IMR-90 (cell line): ENCODE results near the gene ABI3BP. TPM values are rescaled to one million over a fixed set of nuclear protein-coding genes. Genes with fewer than 3 reads are reported as not detected.
A peak's percentile ranks its signal among the peaks of the same experiment; 100 is the strongest.

Experiments used
- ATAC-seq: fragments of 200-7000 bp; cut with Tn5 transposase; 2 replicates; pipeline ENCODE4 v1.9.1; 2020; ENCODE audit warnings: low read depth, mild to moderate bottlenecking, moderate library complexity
- BruUV-seq: library from RNA; stranded (reverse); fragments of 400-500 nt; replicated peaks from 2 replicates; lab custom pipeline; 2021; lab: Mats Ljungman, UMichigan
- CTCF ChIA-PET: fragments of 300-600 bp; formaldehyde crosslinking; extraction: SDS; loops from one replicate; lab custom pipeline; 2021; ENCODE audit warnings: antibody characterized with exemption; lab: Yijun Ruan, JAX
- POLR2A ChIA-PET: fragments of 300-600 bp; sonication (Branson Sonifier 250); formaldehyde crosslinking; loops from one replicate; lab custom pipeline; 2022; ENCODE audit warnings: antibody characterized with exemption; ENCODE audit not compliant: unreplicated experiment; lab: Charles Lee
- DNase-seq: peaks from one replicate; pipeline ENCODE4 v3.0.0; 2013
- H2AFZ ChIP-seq: replicated peaks from 2 replicates; pipeline ENCODE3; 2013; ENCODE audit warnings: low read length, mild to moderate bottlenecking; ENCODE audit not compliant: poor library complexity
- H2AK5ac ChIP-seq: 2 replicates; pipeline ENCODE4 v1.6.1; 2013; ENCODE audit warnings: low read depth, low read length, inconsistent platforms
- H2AK9ac ChIP-seq: replicated peaks from 2 replicates; pipeline ENCODE3; 2013; ENCODE audit warnings: mild to moderate bottlenecking, low read depth, low read length, moderate library complexity; ENCODE audit not compliant: poor library complexity
- H2BK120ac ChIP-seq: 2 replicates; pipeline ENCODE4 v1.6.1; 2013; ENCODE audit warnings: low read depth, low read length, inconsistent platforms
- H2BK15ac ChIP-seq: 3 replicates; pipeline ENCODE4 v1.6.1; 2013; ENCODE audit warnings: low read depth, low read length, inconsistent platforms
- H2BK20ac ChIP-seq: 2 replicates; pipeline ENCODE4 v1.6.1; 2013; ENCODE audit warnings: low read depth, mild to moderate bottlenecking, inconsistent platforms, low read length, moderate library complexity
- H2BK5ac ChIP-seq: 2 replicates; pipeline ENCODE4 v1.6.1; 2013; ENCODE audit warnings: mild to moderate bottlenecking, low read depth, low read length, inconsistent platforms; ENCODE audit not compliant: poor library complexity, severe bottlenecking
- H3K14ac ChIP-seq: replicated peaks from 2 replicates; pipeline ENCODE4 v1.6.1; 2013; ENCODE audit warnings: low read depth, low read length, inconsistent platforms
- H3K18ac ChIP-seq: 2 replicates; pipeline ENCODE4 v1.6.1; 2013; ENCODE audit warnings: low read depth, low read length, control low read depth
- H3K23ac ChIP-seq: 2 replicates; pipeline ENCODE4 v1.6.1; 2013; ENCODE audit warnings: low read depth, low read length, inconsistent platforms
- H3K27ac ChIP-seq: 2 replicates; pipeline ENCODE4 v1.5.1; 2013; ENCODE audit warnings: mild to moderate bottlenecking, control low read depth, low read length; ENCODE audit not compliant: insufficient read depth
- H3K27me3 ChIP-seq: 2 replicates; pipeline ENCODE4 v1.6.1; 2013; ENCODE audit warnings: low read length; ENCODE audit not compliant: control insufficient read depth, insufficient read depth
- H3K36me3 ChIP-seq: 2 replicates; pipeline ENCODE4 v1.6.1; 2013; ENCODE audit warnings: low read length, mixed read lengths; ENCODE audit not compliant: control insufficient read depth, insufficient read depth
- H3K4ac ChIP-seq: 2 replicates; pipeline ENCODE4 v1.6.1; 2013; ENCODE audit warnings: low read depth, low read length, inconsistent platforms
- H3K4me1 ChIP-seq: 2 replicates; pipeline ENCODE4 v1.6.1; 2013; ENCODE audit warnings: low read length, mixed read lengths; ENCODE audit not compliant: control insufficient read depth, insufficient read depth
- H3K4me2 ChIP-seq: 2 replicates; pipeline ENCODE4 v1.6.1; 2013; ENCODE audit warnings: low read depth, mild to moderate bottlenecking, control low read depth, low read length, moderate library complexity
- H3K4me3 ChIP-seq: 2 replicates; pipeline ENCODE4 v1.5.1; 2013; ENCODE audit warnings: low read depth, mild to moderate bottlenecking, control low read depth, low read length, moderate library complexity; ENCODE audit not compliant: insufficient read depth
- H3K56ac ChIP-seq: 2 replicates; pipeline ENCODE4 v1.6.1; 2013; ENCODE audit warnings: low read length, inconsistent platforms; ENCODE audit not compliant: insufficient read depth; ENCODE audit errors: extremely low read depth
- H3K79me1 ChIP-seq, 2 experiments: 2 replicates each; pipeline ENCODE4 v1.6.1; 2013; ENCODE audit warnings: low read length in 2 of 2, inconsistent platforms in 1 of 2, low read depth in 1 of 2
- H3K9ac ChIP-seq: 2 replicates; pipeline ENCODE4 v1.6.1; 2013; ENCODE audit warnings: low read depth, low read length, control low read depth
- H3K9me1 ChIP-seq: 2 replicates; pipeline ENCODE4 v1.6.1; 2013; ENCODE audit warnings: low read length, inconsistent platforms; ENCODE audit not compliant: insufficient read depth
- H3K9me3 ChIP-seq: 2 replicates; pipeline ENCODE4 v1.6.1; 2013; ENCODE audit warnings: low read length; ENCODE audit not compliant: control insufficient read depth, insufficient read depth
- H4K20me1 ChIP-seq: 2 replicates; pipeline ENCODE4 v1.6.1; 2013; ENCODE audit warnings: low read length, inconsistent platforms; ENCODE audit not compliant: insufficient read depth
- H4K5ac ChIP-seq: 2 replicates; pipeline ENCODE4 v1.6.1; 2013; ENCODE audit warnings: mild to moderate bottlenecking, low read depth, low read length, control low read depth
- H4K8ac ChIP-seq, 2 experiments: 2 replicates each; pipeline ENCODE4 v1.6.1; 2013; ENCODE audit warnings: low read depth in 2 of 2, low read length in 2 of 2, control low read depth in 1 of 2, inconsistent platforms in 1 of 2
- H4K91ac ChIP-seq: 2 replicates; pipeline ENCODE4 v1.6.1; 2013; ENCODE audit warnings: low read depth, low read length, inconsistent platforms; ENCODE audit not compliant: insufficient read depth
- BHLHE40 ChIP-seq: fragments of 150-350 bp; IDR thresholded peaks from 2 replicates; pipeline ENCODE4 v1.6.1; 2016; ENCODE audit warnings: mild to moderate bottlenecking, low read depth, low read length
- ELK1 ChIP-seq: fragments of 150-350 bp; IDR thresholded peaks from 2 replicates; pipeline ENCODE4 v1.6.1; 2016; ENCODE audit warnings: low read depth, mild to moderate bottlenecking, low read length, moderate library complexity, borderline replicate concordance
- FOS ChIP-seq: fragments of 150-350 bp; IDR thresholded peaks from 2 replicates; pipeline ENCODE4 v1.6.1; 2016; ENCODE audit warnings: low read depth, low read length
- MAZ ChIP-seq: IDR thresholded peaks from 2 replicates; pipeline ENCODE4 v1.6.1; 2012; ENCODE audit warnings: low read depth, mild to moderate bottlenecking, low read length, improper control_type of control experiment, moderate library complexity, borderline replicate concordance
- RAD21 ChIP-seq: IDR thresholded peaks from 2 replicates; pipeline ENCODE4 v1.6.1; 2012; ENCODE audit warnings: low read length, improper control_type of control experiment
- RCOR1 ChIP-seq: IDR thresholded peaks from 2 replicates; pipeline ENCODE4 v1.6.1; 2012; ENCODE audit warnings: mild to moderate bottlenecking, low read length, improper control_type of control experiment; ENCODE audit not compliant: insufficient replicate concordance
- SMC3 ChIP-seq: fragments of 150-350 bp; IDR thresholded peaks from 2 replicates; pipeline ENCODE4 v1.6.1; 2016; ENCODE audit warnings: low read depth, mild to moderate bottlenecking, antibody characterized with exemption, low read length, moderate library complexity
- USF2 ChIP-seq: fragments of 150-350 bp; IDR thresholded peaks from 2 replicates; pipeline ENCODE4 v1.6.1; 2017; ENCODE audit warnings: mild to moderate bottlenecking, antibody characterized with exemption, low read length, low read depth
- WGBS, 2 experiments: methylation state at CpG; one replicate each; pipeline versions ENCODE4 v1.1.5 to v1.1.7; 2013; ENCODE audit warnings: missing lambda C conversion rate in 2 of 2; ENCODE audit not compliant: insufficient read length in 1 of 2; ENCODE audit errors: extremely low coverage in 2 of 2; 5-methylcytosine and 5-hydroxymethylcytosine counted together
- dilution Hi-C: fragments of 300-500 bp; cut with HindIII; formaldehyde crosslinking; loops from one replicate; pipeline ENCODE4 v1.14.3; 2018; ENCODE audit warnings: low sequenced_read_pairs; ENCODE audit not compliant: unreplicated experiment
- in situ Hi-C: fragments of 300-500 bp; cut with MboI; formaldehyde crosslinking; loops from 3 replicates; pipeline ENCODE4 v1.14.3; 2019; ENCODE audit warnings: low sequenced_read_pairs, inconsistent platforms, mixed read lengths
- intact Hi-C: fragments of 100-400 bp; cut with micrococcal nuclease; formaldehyde crosslinking; loops from 2 replicates; pipeline ENCODE4 v1.10.0; 2022
- polyA plus RNA-seq, 3 experiments: library from polyadenylated mRNA; depleted of rRNA; stranded (reverse); fragments of >200 nt; gene quantifications; 2 replicates each; pipeline ENCODE4 v1.2.3, GENCODE V29; 2012; ENCODE audit warnings: low replicate concordance in 1 of 3
- total RNA-seq: library from RNA; depleted of rRNA; stranded (reverse); fragments of >200 nt; gene quantifications from 2 replicates; pipeline ENCODE4 v1.2.3, GENCODE V29; 2012

The ABI3BP gene
- total and polyA plus RNA-seq, 2 of the 4 experiments (the other 2 are of a cell fraction) = 3.0 to 26.7 TPM

GRCh38 chr3:100798012-100798411 is 195.2 kb downstream of the ABI3BP start:
- TF ChIP-seq USF2 (no peak), FOS (no peak), ELK1 (no peak), MAZ (no peak), RCOR1 (no peak), SMC3 (no peak), RAD21 (no peak), BHLHE40 (no peak)
- no peaks in the 10 kb centered on the region for H3K36me3 ChIP-seq
- no peaks in the 10 kb centered on the region for H3K79me1 ChIP-seq
- H3K9ac ChIP-seq = no peak overlapping the region
- no peaks in the 10 kb centered on the region for H3K9me1 ChIP-seq
- no peak overlapping the region for H2BK15ac ChIP-seq
- peak overlapping the region; percentile 27; the same call in 1 of the 2 replicates for H3K4me2 ChIP-seq
- H3K4me1 ChIP-seq = no peaks in the 10 kb centered on the region
- intact Hi-C loops (loop anchor here (5.0 to 10.0 kb wide), 2 partner anchors 36 to 203 kb away; no protein-coding TSS in a partner anchor), in situ Hi-C loops (no loop called here), dilution Hi-C loops (no loop called here)
- WGBS, 2 experiments = no CpG with 5 or more reads among the region's 1 CpG
- no peak overlapping the region for H3K14ac ChIP-seq
- POLR2A ChIA-PET = no interaction called here
- no TSS peak for BruUV-seq
- H3K27ac ChIP-seq = no peak overlapping the region
- H2BK5ac ChIP-seq = no peak overlapping the region
- H4K5ac ChIP-seq = no peak overlapping the region
- peak; percentile 74 for ATAC-seq
- H2AFZ ChIP-seq = no peak overlapping the region
- H4K20me1 ChIP-seq = no peaks in the 10 kb centered on the region
- H4K8ac ChIP-seq = no peak overlapping the region
- no peak overlapping the region for H3K4me3 ChIP-seq
- no peak overlapping the region for H2BK120ac ChIP-seq
- no peaks in the 10 kb centered on the region; the same call in 1 of the 2 replicates for H3K27me3 ChIP-seq
- no peak overlapping the region for H3K4ac ChIP-seq
- H3K9me3 ChIP-seq = no peaks in the 10 kb centered on the region
- H2AK9ac ChIP-seq = no peak overlapping the region
- no peak overlapping the region for H3K18ac ChIP-seq
- no peak overlapping the region for H3K23ac ChIP-seq
- no peak overlapping the region for H2BK20ac ChIP-seq
- no peak overlapping the region for H3K56ac ChIP-seq
- no peak overlapping the region for H2AK5ac ChIP-seq
- DNase-seq = peak; percentile 43
- H4K91ac ChIP-seq = no peak overlapping the region
- CTCF ChIA-PET = interaction anchor here (0.9 kb wide), 1 partner anchor 22 kb away, joined by 4 read pairs; no protein-coding TSS in a partner anchor
